ENCODE results near the gene EFCAB14.
"Not testable (repeated sequence)": the region's sequence is repeated elsewhere in the genome, so short reads cannot be mapped to it uniquely, and the experiment has no call there.

Gene EFCAB14

GRCh38 chr1:46652321-46653100 is 66.4 kb downstream of the EFCAB14 start:
- no peak for ATAC-seq

GRCh38 chr1:46651152-46651551 is 67.8 kb downstream of the EFCAB14 start:
- not testable (repeated sequence) for ATAC-seq

GRCh38 chr1:46650491-46650890 is 68.4 kb downstream of the EFCAB14 start:
- no peak for ATAC-seq

GRCh38 chr1:46649764-46650163 is 69.2 kb downstream of the EFCAB14 start:
- ATAC-seq = no peak

- ATAC-seq = peak in 1 of 2 donors; percentile 64
Observed at GRCh38 chr1:46647611-46648010, 71.3 kb downstream of the EFCAB14 start.

- no peak for ATAC-seq
Observed at GRCh38 chr1:46646844-46647243, 72.1 kb downstream of the EFCAB14 start.

- no peak for ATAC-seq
Observed at GRCh38 chr1:46646331-46646730, 72.6 kb downstream of the EFCAB14 start.

- ATAC-seq = no peak
Observed at GRCh38 chr1:46645815-46646214, 73.1 kb downstream of the EFCAB14 start.

- no peak for ATAC-seq
Observed at GRCh38 chr1:46643368-46643775, 75.5 kb downstream of the EFCAB14 start.

- no peak for ATAC-seq
Observed at GRCh38 chr1:46642115-46642680, 76.7 kb downstream of the EFCAB14 start.

GRCh38 chr1:46639547-46639946 is 79.4 kb downstream of the EFCAB14 start:
- no peak for ATAC-seq

- ATAC-seq = no peak
Observed at GRCh38 chr1:46638921-46639320, 80.0 kb downstream of the EFCAB14 start.

GRCh38 chr1:46637444-46638083 is 81.3 kb downstream of the EFCAB14 start:
- ATAC-seq = no peak

GRCh38 chr1:46635205-46635604 is 83.7 kb downstream of the EFCAB14 start:
- ATAC-seq = no peak

- no peak for ATAC-seq
Observed at GRCh38 chr1:46630719-46631118, 88.2 kb downstream of the EFCAB14 start.

All from activated CD4-positive, CD25-positive, alpha-beta regulatory T cell treated with anti-CD3 and anti-CD28 coated beads, Interleukin-2, amount 50 U/mL, for 24 hours (primary cell).